HCT116 (cell line): ENCODE results near the gene LAD1. TPM values are rescaled to one million over a fixed set of nuclear protein-coding genes. Genes with fewer than 3 reads are reported as not detected.
A peak's percentile ranks its signal among the peaks of the same experiment; 100 is the strongest.

ENCODE experiments used
- ATAC-seq: fragments of 200-7000 bp; cut with Tn5 transposase; 2 replicates; pipeline ENCODE4 v1.9.1; 2020; ENCODE audit warnings: mild to moderate bottlenecking, moderate library complexity
- BruUV-seq: library from RNA; stranded (reverse); fragments of 400-500 nt; replicated peaks from 2 replicates; lab custom pipeline; 2021; lab: Mats Ljungman, UMichigan
- CTCF ChIA-PET: fragments of 300-600 bp; sonication (Branson Sonifier 250); formaldehyde crosslinking; loops from one replicate; lab custom pipeline; 2021; ENCODE audit warnings: antibody characterized with exemption; lab: Charles Lee
- POLR2A ChIA-PET: fragments of 300-600, 350-600 bp; sonication (Branson Sonifier 250); formaldehyde crosslinking; loops from one replicate; lab custom pipeline; 2021; ENCODE audit warnings: antibody characterized with exemption; lab: Charles Lee
- RAD21 ChIA-PET, 2 experiments: fragments of 300-600 bp; sonication (Branson Sonifier 250); formaldehyde crosslinking; loops; one replicate each; lab custom pipeline; 2023; ENCODE audit warnings: low total read pairs in 2 of 2; ENCODE audit not compliant: uncharacterized antibody in 2 of 2, unreplicated experiment in 2 of 2, low non-redundant PET in 1 of 2; lab: Charles Lee
- DNase-seq: peaks from one replicate; pipeline ENCODE4 v3.0.0-alpha.2; 2010; ENCODE audit warnings: low read depth, low spot score
- H2AFZ ChIP-seq: fragments of 200-600 bp; shearing (Covaris generic), sonication (generic); 2 replicates; pipeline ENCODE4 v1.6.1; 2017; ENCODE audit warnings: low read depth, mixed run types, mixed read lengths, antibody characterized with exemption, low read length; ENCODE audit not compliant: poor library complexity, severe bottlenecking
- H3K27ac ChIP-seq: 2 replicates; pipeline ENCODE4 v1.5.1; 2012; ENCODE audit warnings: low read depth, low read length
- H3K27me3 ChIP-seq: fragments of 200-600 bp; sonication (generic); 2 replicates; pipeline ENCODE4 v1.6.1; 2016; ENCODE audit warnings: mixed run types, low read length, mixed read lengths; ENCODE audit not compliant: insufficient read depth
- H3K36me3 ChIP-seq, 2 experiments: fragments of 200-500 bp in 1 of 2; fragments of 200-600 bp in 1 of 2; sonication (Bioruptor generic) in 1 of 2; sonication (generic) in 1 of 2; 2 replicates each; pipeline versions ENCODE4 v1.5.1 to v1.6.1; 2014 to 2016; ENCODE audit warnings: low read length in 2 of 2, inconsistent platforms in 1 of 2, mixed read lengths in 1 of 2, mixed run types in 1 of 2; ENCODE audit not compliant: insufficient read depth in 2 of 2, control insufficient read depth in 1 of 2
- H3K4me1 ChIP-seq, 2 experiments: fragments of 200-600 bp in 1 of 2; sonication (generic) in 1 of 2; 2 replicates each; pipeline versions ENCODE4 v1.5.1 to v1.6.1; 2012 to 2017; ENCODE audit warnings: low read length in 2 of 2, inconsistent platforms in 1 of 2, mild to moderate bottlenecking in 1 of 2, mixed read lengths in 1 of 2, mixed run types in 1 of 2, moderate library complexity in 1 of 2; ENCODE audit not compliant: insufficient read depth in 2 of 2, control insufficient read depth in 1 of 2
- H3K4me2 ChIP-seq: fragments of 200-600 bp; sonication (generic); 2 replicates; pipeline ENCODE4 v1.6.1; 2017; ENCODE audit warnings: mixed run types, low read length, mixed read lengths
- H3K4me3 ChIP-seq, 2 experiments: fragments of 200-600 bp in 1 of 2; sonication (generic) in 1 of 2; replicated peaks in 1 of 2; 2 replicates each; pipeline ENCODE4 v1.5.1; 2011 to 2016; ENCODE audit warnings: low read length in 2 of 2, control low read depth in 1 of 2, low read depth in 1 of 2, mild to moderate bottlenecking in 1 of 2, mixed read lengths in 1 of 2, mixed run types in 1 of 2
- H3K79me2 ChIP-seq: fragments of 200-600 bp; sonication (generic); 2 replicates; pipeline ENCODE4 v1.6.1; 2017; ENCODE audit warnings: mild to moderate bottlenecking, mixed run types, low read length, moderate library complexity, mixed read lengths; ENCODE audit not compliant: insufficient read depth
- H3K9ac ChIP-seq: fragments of 200-600 bp; sonication (generic); 2 replicates; pipeline ENCODE4 v1.6.1; 2016; ENCODE audit warnings: low read length, mixed read lengths
- H3K9me2 ChIP-seq: fragments of 200-600 bp; sonication (generic), shearing (Covaris generic); 2 replicates; pipeline ENCODE4 v1.6.1; 2017; ENCODE audit warnings: mixed run types, mild to moderate bottlenecking, moderate library complexity; ENCODE audit not compliant: insufficient read depth
- H3K9me3 ChIP-seq, 2 experiments: fragments of 200-500 bp in 1 of 2; fragments of 200-600 bp in 1 of 2; sonication (Bioruptor generic) in 1 of 2; sonication (generic) in 1 of 2; 2 replicates each; pipeline ENCODE4 v1.6.1; 2014 to 2017; ENCODE audit warnings: low read length in 2 of 2, mixed read lengths in 2 of 2, inconsistent platforms in 1 of 2, low read depth in 1 of 2, mild to moderate bottlenecking in 1 of 2, mixed run types in 1 of 2, moderate library complexity in 1 of 2; ENCODE audit not compliant: control insufficient read depth in 1 of 2, insufficient read depth in 1 of 2
- H4K20me1 ChIP-seq: fragments of 200-600 bp; sonication (generic), shearing (Covaris generic); 2 replicates; pipeline ENCODE4 v1.6.1; 2017; ENCODE audit warnings: mixed run types, mild to moderate bottlenecking, moderate library complexity; ENCODE audit not compliant: insufficient read depth
- EZH2 ChIP-seq: fragments of 200-600 bp; sonication (generic); IDR thresholded peaks from 2 replicates; pipeline ENCODE4 v1.6.1; 2017; ENCODE audit warnings: antibody characterized with exemption, mixed run types
- EZH2phosphoT487 ChIP-seq: fragments of 200-600 bp; IDR thresholded peaks from 2 replicates; pipeline ENCODE4 v1.6.1; 2018; ENCODE audit warnings: antibody characterized with exemption, borderline replicate concordance
- FOSL1 ChIP-seq: IDR thresholded peaks from 2 replicates; pipeline ENCODE4 v1.6.1; 2012; ENCODE audit warnings: low read depth
- POLR2AphosphoS5 ChIP-seq: IDR thresholded peaks from 2 replicates; pipeline ENCODE4 v1.6.1; 2011; ENCODE audit warnings: mild to moderate bottlenecking, low read depth, low read length, moderate library complexity
- RAD21 ChIP-seq: IDR thresholded peaks from 2 replicates; pipeline ENCODE4 v1.6.1; 2012; ENCODE audit warnings: low read depth, mild to moderate bottlenecking
- SP1 ChIP-seq: IDR thresholded peaks from 2 replicates; pipeline ENCODE4 v1.6.1; 2012; ENCODE audit warnings: low read depth
- SRF ChIP-seq: IDR thresholded peaks from 2 replicates; pipeline ENCODE4 v1.6.1; 2012; ENCODE audit warnings: low read depth
- TCF7L2 ChIP-seq: IDR thresholded peaks from 2 replicates; pipeline ENCODE4 v1.7.0; 2011; ENCODE audit warnings: borderline replicate concordance, inconsistent platforms; ENCODE audit not compliant: insufficient read depth, insufficient read length; ENCODE audit errors: extremely low read depth
- YY1 ChIP-seq: IDR thresholded peaks from 2 replicates; pipeline ENCODE4 v1.6.1; 2011; ENCODE audit warnings: low read length, low read depth, moderate library complexity, mild to moderate bottlenecking; ENCODE audit not compliant: insufficient replicate concordance; ENCODE audit errors: extremely low read depth
- ZNF274 ChIP-seq: fragments of 200-500 bp; sonication (Bioruptor generic); IDR thresholded peaks from 2 replicates; pipeline ENCODE4 v1.6.1; 2014; ENCODE audit warnings: mild to moderate bottlenecking, low read depth, low read length, inconsistent platforms
- intact Hi-C: fragments of 100-400 bp; cut with micrococcal nuclease; formaldehyde crosslinking; loops from 2 replicates; pipeline ENCODE4 v1.10.0; 2022
- total RNA-seq: library from RNA; stranded (reverse); gene quantifications from one replicate; pipeline ENCODE4 v1.2.1, GENCODE V29; 2021; ENCODE audit not compliant: unreplicated experiment
- TF ChIP-seq, protein P1 (sequence below): IDR thresholded peaks from 2 replicates; pipeline ENCODE4 v1.6.1; 2012
- TF ChIP-seq, protein P2 (sequence below), 3 experiments: fragments of 200-600 bp in 1 of 3; sonication (generic) in 1 of 3; IDR thresholded peaks in 2 of 3; conservative IDR thresholded peaks in 1 of 3; 2 replicates each; pipeline ENCODE4 v1.5.1; 2012 to 2017; ENCODE audit warnings: low read depth in 2 of 3, low read length in 2 of 3, antibody characterized with exemption in 1 of 3, borderline replicate concordance in 1 of 3, control low read depth in 1 of 3, mild to moderate bottlenecking in 1 of 3, mixed read lengths in 1 of 3, mixed run types in 1 of 3, moderate library complexity in 1 of 3; ENCODE audit not compliant: insufficient read depth in 1 of 3
- TF ChIP-seq, protein P3 (sequence below): IDR thresholded peaks from 2 replicates; pipeline ENCODE4 v1.6.1; 2011; ENCODE audit warnings: mild to moderate bottlenecking, low read length, moderate library complexity; ENCODE audit not compliant: insufficient replicate concordance; ENCODE audit errors: extremely low read depth
- TF ChIP-seq, protein P4 (sequence below): IDR thresholded peaks from 2 replicates; pipeline ENCODE4 v1.6.1; 2012

LAD1 gene
- total RNA-seq, 1 experiment from 2014 or later, result 56.1 TPM

DNA sequence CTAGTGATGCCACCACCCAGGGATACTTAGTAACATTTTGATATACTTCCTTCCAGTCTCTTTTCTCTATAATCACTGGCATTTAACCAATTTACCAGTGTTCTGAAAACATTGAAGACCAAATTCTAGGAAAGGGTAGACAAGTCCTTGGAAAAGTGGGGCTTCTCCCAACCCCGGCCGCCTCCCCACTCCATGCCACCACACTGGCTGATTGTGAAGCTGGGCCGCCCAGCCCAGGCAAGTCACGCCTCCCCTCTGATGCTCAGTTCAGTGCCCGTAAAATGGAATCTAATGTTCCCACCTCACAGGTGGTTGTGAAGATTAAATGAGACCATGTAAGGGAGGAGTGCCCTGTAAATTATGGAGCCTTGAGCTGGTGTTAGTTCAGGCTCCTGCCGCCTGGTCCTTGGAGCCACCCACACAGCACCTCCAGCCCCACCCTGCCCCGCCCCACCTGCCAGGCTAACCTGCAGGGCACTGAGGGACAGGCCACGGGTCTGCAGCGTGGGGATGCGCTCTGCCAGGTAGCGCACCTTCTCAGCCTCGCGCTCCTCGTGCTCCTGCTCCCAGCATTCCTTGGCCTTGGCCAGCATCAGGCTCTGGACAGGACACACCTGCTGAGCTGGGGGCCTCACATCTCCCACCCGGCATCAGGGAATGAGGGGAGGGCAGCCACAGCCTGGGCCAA is 15.1 kb upstream of the LAD1 start:
- Histone ChIP-seq H3K9me2 (no peaks in the 10 kb centered on the region), H3K4me3 (no peak overlapping the region), H4K20me1 (no peaks in the 10 kb centered on the region), H2AFZ (no peak overlapping the region), H3K27ac (no peak overlapping the region), H3K9ac (no peak overlapping the region), H3K9me3 (no peaks in the 10 kb centered on the region), H3K36me3 (no peaks in the 10 kb centered on the region), H3K4me1 (peaks cover 2 to 5% of the 10 kb centered on the region in 2 experiments; a peak in 3 of 4 replicates), H3K4me2 (peak overlapping the region; percentile 13; the same call in 1 of the 2 replicates), H3K27me3 (no peaks in the 10 kb centered on the region), H3K79me2 (no peaks in the 10 kb centered on the region)
- BruUV-seq, result no TSS peak
- ChIA-PET RAD21 (no interaction called here), CTCF (no interaction called here), POLR2A (no interaction called here)
- ATAC-seq (no peak), DNase-seq (no peak)
- intact Hi-C loops, result no loop called here
- TF ChIP-seq FOSL1, result no peak
- no peak for TF ChIP-seq POLR2AphosphoS5
- TF ChIP-seq, protein P1, sequence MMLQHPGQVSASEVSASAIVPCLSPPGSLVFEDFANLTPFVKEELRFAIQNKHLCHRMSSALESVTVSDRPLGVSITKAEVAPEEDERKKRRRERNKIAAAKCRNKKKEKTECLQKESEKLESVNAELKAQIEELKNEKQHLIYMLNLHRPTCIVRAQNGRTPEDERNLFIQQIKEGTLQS, result no peak
- TF ChIP-seq EZH2phosphoT487, result no peak
- no peak for TF ChIP-seq EZH2
- TF ChIP-seq SP1, result no peak
- no peak for TF ChIP-seq RAD21
- no peak for TF ChIP-seq YY1
- TF ChIP-seq SRF, result no peak
- TF ChIP-seq TCF7L2, result no peak

DNA sequence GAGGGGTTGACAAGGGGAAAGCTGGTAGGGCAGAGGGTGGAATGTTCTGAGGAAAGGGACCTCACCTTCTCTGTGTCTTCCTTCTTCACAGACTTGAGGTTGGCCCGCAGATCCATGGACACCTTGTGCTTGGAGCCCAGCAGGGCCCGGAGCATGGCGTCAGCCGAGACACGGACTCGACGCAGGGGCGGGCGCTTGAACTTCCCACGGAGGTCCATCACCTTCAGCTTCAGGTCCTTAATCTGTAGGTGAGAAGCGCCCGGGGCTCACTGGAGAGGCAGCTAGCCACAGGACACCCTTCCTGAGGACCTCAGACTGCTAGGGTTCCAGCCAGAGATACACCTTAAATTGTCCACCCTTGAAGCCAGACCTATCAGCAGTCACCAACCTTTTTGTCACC is 12.2 kb upstream of the LAD1 start:
- Histone ChIP-seq H3K9me3 (no peaks in the 10 kb centered on the region), H4K20me1 (no peaks in the 10 kb centered on the region), H3K27me3 (no peaks in the 10 kb centered on the region), H3K4me2 (no peak overlapping the region), H3K79me2 (no peaks in the 10 kb centered on the region), H3K36me3 (no peaks in the 10 kb centered on the region), H3K9ac (no peak overlapping the region), H3K4me1 (peaks cover 2 to 26% of the 10 kb centered on the region in 2 experiments; a peak in 3 of 4 replicates), H3K9me2 (no peaks in the 10 kb centered on the region), H2AFZ (no peak overlapping the region), H3K27ac (no peak overlapping the region), H3K4me3 (no peak overlapping the region)
- intact Hi-C loops, result no loop called here
- CTCF ChIA-PET, result no interaction called here
- ATAC-seq (no peak), DNase-seq (no peak)
- RAD21 ChIA-PET, result no interaction called here
- no TSS peak for BruUV-seq
- POLR2A ChIA-PET, result no interaction called here
- TF ChIP-seq, protein P2, sequence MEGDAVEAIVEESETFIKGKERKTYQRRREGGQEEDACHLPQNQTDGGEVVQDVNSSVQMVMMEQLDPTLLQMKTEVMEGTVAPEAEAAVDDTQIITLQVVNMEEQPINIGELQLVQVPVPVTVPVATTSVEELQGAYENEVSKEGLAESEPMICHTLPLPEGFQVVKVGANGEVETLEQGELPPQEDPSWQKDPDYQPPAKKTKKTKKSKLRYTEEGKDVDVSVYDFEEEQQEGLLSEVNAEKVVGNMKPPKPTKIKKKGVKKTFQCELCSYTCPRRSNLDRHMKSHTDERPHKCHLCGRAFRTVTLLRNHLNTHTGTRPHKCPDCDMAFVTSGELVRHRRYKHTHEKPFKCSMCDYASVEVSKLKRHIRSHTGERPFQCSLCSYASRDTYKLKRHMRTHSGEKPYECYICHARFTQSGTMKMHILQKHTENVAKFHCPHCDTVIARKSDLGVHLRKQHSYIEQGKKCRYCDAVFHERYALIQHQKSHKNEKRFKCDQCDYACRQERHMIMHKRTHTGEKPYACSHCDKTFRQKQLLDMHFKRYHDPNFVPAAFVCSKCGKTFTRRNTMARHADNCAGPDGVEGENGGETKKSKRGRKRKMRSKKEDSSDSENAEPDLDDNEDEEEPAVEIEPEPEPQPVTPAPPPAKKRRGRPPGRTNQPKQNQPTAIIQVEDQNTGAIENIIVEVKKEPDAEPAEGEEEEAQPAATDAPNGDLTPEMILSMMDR (IDR thresholded peaks at IDR 0.05 in 2 of 3, conservative IDR thresholded peaks at IDR 0.05 in 1 of 3; ENCODE audit: borderline replicate concordance in 1 of 3, insufficient read depth in 1 of 3, low read depth in 2 of 3, low read length in 2 of 3), result no peak
- TF ChIP-seq ZNF274 (no peak), EZH2phosphoT487 (no peak), EZH2 (no peak), YY1 (no peak), FOSL1 (no peak), TCF7L2 (no peak), SRF (no peak), RAD21 (no peak)
- TF ChIP-seq, protein P3, sequence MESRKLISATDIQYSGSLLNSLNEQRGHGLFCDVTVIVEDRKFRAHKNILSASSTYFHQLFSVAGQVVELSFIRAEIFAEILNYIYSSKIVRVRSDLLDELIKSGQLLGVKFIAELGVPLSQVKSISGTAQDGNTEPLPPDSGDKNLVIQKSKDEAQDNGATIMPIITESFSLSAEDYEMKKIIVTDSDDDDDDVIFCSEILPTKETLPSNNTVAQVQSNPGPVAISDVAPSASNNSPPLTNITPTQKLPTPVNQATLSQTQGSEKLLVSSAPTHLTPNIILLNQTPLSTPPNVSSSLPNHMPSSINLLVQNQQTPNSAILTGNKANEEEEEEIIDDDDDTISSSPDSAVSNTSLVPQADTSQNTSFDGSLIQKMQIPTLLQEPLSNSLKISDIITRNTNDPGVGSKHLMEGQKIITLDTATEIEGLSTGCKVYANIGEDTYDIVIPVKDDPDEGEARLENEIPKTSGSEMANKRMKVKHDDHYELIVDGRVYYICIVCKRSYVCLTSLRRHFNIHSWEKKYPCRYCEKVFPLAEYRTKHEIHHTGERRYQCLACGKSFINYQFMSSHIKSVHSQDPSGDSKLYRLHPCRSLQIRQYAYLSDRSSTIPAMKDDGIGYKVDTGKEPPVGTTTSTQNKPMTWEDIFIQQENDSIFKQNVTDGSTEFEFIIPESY, result no peak
- TF ChIP-seq, protein P4, sequence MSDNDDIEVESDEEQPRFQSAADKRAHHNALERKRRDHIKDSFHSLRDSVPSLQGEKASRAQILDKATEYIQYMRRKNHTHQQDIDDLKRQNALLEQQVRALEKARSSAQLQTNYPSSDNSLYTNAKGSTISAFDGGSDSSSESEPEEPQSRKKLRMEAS, result no peak
